NCI-H82 (cell line): ENCODE measurements around the gene SRRM4.

Source experiments
- DNase-seq: peaks from one replicate; lab custom pipeline; 2025; lab: John Stamatoyannopoulos, UW

Gene SRRM4

DNA sequence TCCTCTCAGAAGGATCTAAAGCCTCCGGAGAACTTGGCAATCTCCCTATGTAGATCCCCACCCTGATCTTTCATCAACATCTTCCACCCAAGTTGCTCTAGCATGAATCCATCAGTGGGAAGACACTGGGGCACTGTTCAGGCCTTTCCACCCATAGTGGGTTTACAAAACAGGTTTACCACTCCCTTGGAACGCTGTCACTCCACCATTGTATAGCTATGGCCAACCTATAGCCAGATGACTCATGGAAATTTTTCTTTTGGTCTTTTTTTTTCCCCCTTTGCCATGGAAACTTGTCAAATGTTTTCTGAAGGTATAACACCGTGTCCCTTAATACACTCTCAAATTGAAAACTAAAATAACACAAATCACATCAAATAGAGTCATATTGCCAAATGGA, 186.6 kb downstream of the SRRM4 start:
- DNase-seq, result no peak

- no peak for DNase-seq
Measured at GRCh38 chr12:119168721-119169120, 187.4 kb downstream of the SRRM4 start.

- no peak for DNase-seq
Measured at GRCh38 chr12:119169150-119169549, 187.8 kb downstream of the SRRM4 start.

GRCh38 chr12:119171291-119171690, 189.9 kb downstream of the SRRM4 start:
- no peak for DNase-seq

GRCh38 chr12:119171691-119172425, 190.5 kb downstream of the SRRM4 start:
- no peak for DNase-seq

GRCh38 chr12:119175081-119175480, 193.7 kb downstream of the SRRM4 start:
- DNase-seq, result no peak

- peak; percentile 68 for DNase-seq
Measured at GRCh38 chr12:119176267-119177055, 195.1 kb downstream of the SRRM4 start.

- no peak for DNase-seq
Measured at GRCh38 chr12:119177056-119177325, 195.7 kb downstream of the SRRM4 start.

GRCh38 chr12:119177724-119178380, 196.5 kb downstream of the SRRM4 start:
- no peak for DNase-seq

GRCh38 chr12:119178544-119179334, 197.4 kb downstream of the SRRM4 start, which contains the start of gene HSPB8:
TSS of gene HSPB8 (plus strand) at chr12:119178931. CDS start at chr12:119179313, 382 bp downstream.
- peak; percentile 77 for DNase-seq

- no peak for DNase-seq
Measured at GRCh38 chr12:119179335-119180021, 198.1 kb downstream of the SRRM4 start.

- no peak for DNase-seq
Measured at GRCh38 chr12:119180380-119181040, 199.2 kb downstream of the SRRM4 start.

- no peak for DNase-seq
Measured at GRCh38 chr12:119181202-119181601, 199.9 kb downstream of the SRRM4 start.

DNA sequence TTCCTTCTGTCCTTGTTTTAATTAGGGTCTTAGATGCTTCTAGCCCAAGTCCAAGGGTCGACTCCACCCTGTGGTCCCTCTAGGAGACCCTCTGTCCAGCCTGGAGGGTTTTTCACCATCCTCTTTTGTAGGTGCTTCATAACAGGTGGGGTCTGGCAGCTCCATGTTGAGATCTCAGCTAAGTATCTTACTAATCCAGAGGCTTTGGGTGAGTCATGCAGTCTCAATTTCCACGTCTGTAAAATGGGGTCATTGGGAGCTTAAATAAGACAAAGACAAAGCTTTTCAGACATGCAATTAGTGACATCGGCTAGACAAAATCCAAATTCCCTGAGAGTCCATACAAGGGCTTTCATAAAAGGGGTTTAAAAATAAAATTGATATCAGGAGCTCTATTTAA, 200.6 kb downstream of the SRRM4 start:
- DNase-seq, result peak; percentile 16

- DNase-seq, result no peak
Measured at GRCh38 chr12:119182701-119183493, 201.6 kb downstream of the SRRM4 start.

GRCh38 chr12:119183942-119184695, 202.8 kb downstream of the SRRM4 start:
- no peak for DNase-seq

DNA sequence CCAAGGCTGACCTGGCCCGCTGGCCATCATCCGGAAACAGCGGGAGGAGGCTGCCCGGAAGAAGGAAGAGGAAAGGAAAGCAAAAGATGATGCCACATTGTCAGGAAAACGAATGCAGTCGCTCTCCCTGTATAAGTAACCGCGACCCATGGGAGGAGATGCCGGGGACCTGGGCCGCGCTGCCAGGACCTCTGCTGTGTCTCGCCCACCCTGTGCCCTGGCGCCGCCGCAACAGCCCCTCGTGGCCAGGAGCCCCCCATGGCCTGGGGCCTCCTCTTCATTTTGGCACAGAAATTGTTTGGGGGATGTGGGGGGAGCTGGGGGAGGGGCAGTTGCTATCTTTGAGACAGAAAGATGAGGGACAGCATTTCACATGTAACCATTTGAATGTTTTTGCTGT, 213.9 kb downstream of the SRRM4 start:
- DNase-seq, result no peak

- DNase-seq, result no peak
Measured at GRCh38 chr12:119198440-119198839, 217.1 kb downstream of the SRRM4 start.

- DNase-seq, result no peak
Measured at GRCh38 chr12:119200601-119201000, 219.3 kb downstream of the SRRM4 start.
